LNCaP clone FGC (cell line): ENCODE results near the gene PTCD2.
A peak's percentile ranks its signal among the peaks of the same experiment; 100 is the strongest.

Source experiments
- DNase-seq: peaks from one replicate; pipeline ENCODE4 v3.0.0-alpha.2; 2011; ENCODE audit warnings: low read depth
- H3K4me3 ChIP-seq: 2 replicates; pipeline ENCODE4 v1.5.1; 2011; ENCODE audit warnings: mild to moderate bottlenecking, low read depth, low read length, control low read depth
- TF ChIP-seq, protein P1 (sequence below): IDR thresholded peaks from 2 replicates; pipeline ENCODE4 v1.5.1; 2012; ENCODE audit warnings: mild to moderate bottlenecking; ENCODE audit not compliant: control insufficient read depth, insufficient read depth; ENCODE audit errors: extremely low read depth

The PTCD2 gene

GRCh38 chr5:72325566-72326305, 5.6 kb downstream of the PTCD2 start:
- DNase-seq: no peak
- TF ChIP-seq, protein P1, sequence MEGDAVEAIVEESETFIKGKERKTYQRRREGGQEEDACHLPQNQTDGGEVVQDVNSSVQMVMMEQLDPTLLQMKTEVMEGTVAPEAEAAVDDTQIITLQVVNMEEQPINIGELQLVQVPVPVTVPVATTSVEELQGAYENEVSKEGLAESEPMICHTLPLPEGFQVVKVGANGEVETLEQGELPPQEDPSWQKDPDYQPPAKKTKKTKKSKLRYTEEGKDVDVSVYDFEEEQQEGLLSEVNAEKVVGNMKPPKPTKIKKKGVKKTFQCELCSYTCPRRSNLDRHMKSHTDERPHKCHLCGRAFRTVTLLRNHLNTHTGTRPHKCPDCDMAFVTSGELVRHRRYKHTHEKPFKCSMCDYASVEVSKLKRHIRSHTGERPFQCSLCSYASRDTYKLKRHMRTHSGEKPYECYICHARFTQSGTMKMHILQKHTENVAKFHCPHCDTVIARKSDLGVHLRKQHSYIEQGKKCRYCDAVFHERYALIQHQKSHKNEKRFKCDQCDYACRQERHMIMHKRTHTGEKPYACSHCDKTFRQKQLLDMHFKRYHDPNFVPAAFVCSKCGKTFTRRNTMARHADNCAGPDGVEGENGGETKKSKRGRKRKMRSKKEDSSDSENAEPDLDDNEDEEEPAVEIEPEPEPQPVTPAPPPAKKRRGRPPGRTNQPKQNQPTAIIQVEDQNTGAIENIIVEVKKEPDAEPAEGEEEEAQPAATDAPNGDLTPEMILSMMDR: no peak
- H3K4me3 ChIP-seq: no peak overlapping the region

GRCh38 chr5:72326306-72326649, 6.1 kb downstream of the PTCD2 start:
- no peak overlapping the region for H3K4me3 ChIP-seq
- no peak for DNase-seq
- TF ChIP-seq, protein P1: no peak

- H3K4me3 ChIP-seq: no peak overlapping the region
- DNase-seq: peak; percentile 82
- TF ChIP-seq, protein P1: peak; percentile 57
Measured at GRCh38 chr5:72328172-72328571, 8.0 kb downstream of the PTCD2 start.

DNA sequence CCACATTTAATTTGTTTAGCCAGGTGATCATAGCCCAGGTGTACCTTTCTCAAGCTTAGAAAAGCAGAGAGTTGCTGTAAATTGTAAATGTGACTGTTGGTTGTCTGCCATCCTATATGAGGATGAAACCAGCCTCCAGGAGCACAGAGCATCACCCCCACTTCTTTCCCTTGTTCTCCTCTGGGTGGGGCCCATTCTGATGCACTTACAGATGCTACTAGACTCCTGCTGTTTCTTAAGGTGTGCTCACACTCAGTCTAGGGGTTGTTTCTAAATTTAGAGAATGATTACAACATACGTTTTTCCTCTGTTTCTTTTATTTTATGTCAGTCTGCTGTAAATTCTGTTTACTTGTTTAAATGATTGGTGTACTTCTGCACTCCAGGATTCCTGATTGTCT, 10.5 kb downstream of the PTCD2 start:
- H3K4me3 ChIP-seq: no peak overlapping the region
- no peak for DNase-seq
- TF ChIP-seq, protein P1: no peak

DNA sequence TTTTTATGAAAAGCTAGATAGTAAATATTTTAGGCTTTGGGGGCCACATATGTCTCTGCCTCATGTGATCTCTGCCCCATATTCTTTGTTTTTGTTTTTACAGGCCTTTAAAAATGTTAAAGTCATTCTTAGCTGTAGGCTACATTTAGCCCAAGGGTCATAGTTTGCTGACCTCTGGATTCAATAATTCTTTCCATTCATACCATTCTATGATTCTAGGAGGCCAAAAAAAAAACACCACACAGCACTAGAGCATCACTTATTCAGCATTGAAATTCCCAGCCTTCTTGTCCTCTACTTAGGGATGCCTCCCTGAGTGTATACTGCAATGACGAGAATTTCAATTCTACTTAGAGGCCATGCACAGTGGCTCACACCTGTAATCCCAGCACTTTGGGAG, 17.0 kb downstream of the PTCD2 start:
- no peak overlapping the region for H3K4me3 ChIP-seq
- TF ChIP-seq, protein P1: no peak
- DNase-seq: no peak

DNA sequence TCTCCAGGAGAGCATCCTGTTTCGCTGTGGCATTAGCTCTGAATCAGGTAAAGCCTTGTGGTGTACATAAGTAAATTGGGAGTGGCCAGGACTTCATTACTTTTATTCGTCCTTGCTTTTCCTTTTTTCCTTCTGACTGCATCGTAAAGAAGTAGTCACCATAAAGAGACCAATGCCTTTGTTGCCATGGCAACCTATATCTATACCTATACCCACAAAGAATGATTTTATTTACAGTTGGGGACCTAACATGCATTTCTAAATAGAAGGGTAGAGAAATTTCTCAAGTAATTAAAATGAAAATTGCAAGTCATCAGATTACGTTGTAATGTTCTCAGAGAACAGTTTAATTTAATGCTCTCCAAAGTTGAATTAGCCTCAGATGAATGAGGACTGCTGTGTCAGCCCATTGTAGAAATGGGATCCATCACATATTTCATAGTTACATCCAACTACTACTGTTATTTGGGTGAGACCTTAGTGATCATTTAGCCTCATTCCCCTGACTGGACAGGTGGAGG, 18.6 kb downstream of the PTCD2 start:
- H3K4me3 ChIP-seq: no peak overlapping the region
- DNase-seq: no peak
- TF ChIP-seq, protein P1: no peak

DNA sequence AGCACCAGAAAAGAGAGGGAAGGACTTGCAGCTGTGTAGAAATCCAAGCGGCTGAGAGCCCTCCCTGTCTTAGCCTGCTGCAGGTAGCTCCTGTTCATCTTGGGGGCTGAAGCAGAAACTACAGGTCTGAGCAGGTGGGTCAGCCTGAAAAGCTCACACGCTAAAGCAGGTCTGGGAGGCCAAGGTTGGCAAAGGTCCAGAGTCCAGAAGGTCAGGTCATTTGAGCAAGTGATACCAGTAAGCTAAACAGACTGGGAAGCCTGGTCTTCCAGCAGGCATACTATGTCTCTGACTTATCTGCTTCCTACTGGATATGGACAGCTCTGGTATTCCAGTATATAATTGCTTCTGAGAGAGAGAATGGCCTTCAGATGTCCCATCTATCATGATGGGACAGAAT, 26.2 kb downstream of the PTCD2 start:
- TF ChIP-seq, protein P1: no peak
- no peak for DNase-seq
- no peak overlapping the region for H3K4me3 ChIP-seq
